Mesothelial cell of epicardium (in vitro differentiated cells): ENCODE measurements around the gene NF2. TPM values are rescaled to one million over a fixed set of nuclear protein-coding genes. Genes with fewer than 3 reads are reported as not detected.

ENCODE experiments used
- DNase-seq, 2 experiments: peaks; one replicate each; pipeline ENCODE4 v3.0.0; 2021; ENCODE audit warnings: low spot score in 2 of 2; ENCODE audit not compliant: unreplicated experiment in 2 of 2
- H3K27ac Mint-ChIP-seq: 2 replicates; pipeline ENCODE4 v1.8.0; 2021; ENCODE audit warnings: mixed read lengths
- H3K27me3 Mint-ChIP-seq: 2 replicates; pipeline ENCODE4 v1.8.0; 2021; ENCODE audit warnings: low read depth, mixed read lengths
- H3K36me3 Mint-ChIP-seq: 2 replicates; pipeline ENCODE4 v1.8.0; 2021; ENCODE audit warnings: mixed read lengths
- H3K4me1 Mint-ChIP-seq: 2 replicates; pipeline ENCODE4 v1.8.0; 2021; ENCODE audit warnings: mixed read lengths
- H3K4me3 Mint-ChIP-seq: 2 replicates; pipeline ENCODE4 v1.8.0; 2021; ENCODE audit warnings: mild to moderate bottlenecking, moderate library complexity, mixed read lengths
- H3K9me3 Mint-ChIP-seq: 2 replicates; pipeline ENCODE4 v1.8.0; 2021; ENCODE audit warnings: mixed read lengths
- total RNA-seq: library from RNA; stranded (reverse); gene quantifications from 3 replicates; pipeline ENCODE4 v1.2.1, GENCODE V29; 2021
- TF ChIP-seq, protein P1 (sequence below): fragments of 200-600 bp; sonication (generic); IDR thresholded peaks from one replicate; pipeline ENCODE4 v1.5.0; 2021; ENCODE audit warnings: antibody characterized with exemption; ENCODE audit not compliant: unreplicated experiment

The NF2 gene
- total RNA-seq, 1 donor from 2014 or later = 42.1 TPM

- TF ChIP-seq, protein P1, sequence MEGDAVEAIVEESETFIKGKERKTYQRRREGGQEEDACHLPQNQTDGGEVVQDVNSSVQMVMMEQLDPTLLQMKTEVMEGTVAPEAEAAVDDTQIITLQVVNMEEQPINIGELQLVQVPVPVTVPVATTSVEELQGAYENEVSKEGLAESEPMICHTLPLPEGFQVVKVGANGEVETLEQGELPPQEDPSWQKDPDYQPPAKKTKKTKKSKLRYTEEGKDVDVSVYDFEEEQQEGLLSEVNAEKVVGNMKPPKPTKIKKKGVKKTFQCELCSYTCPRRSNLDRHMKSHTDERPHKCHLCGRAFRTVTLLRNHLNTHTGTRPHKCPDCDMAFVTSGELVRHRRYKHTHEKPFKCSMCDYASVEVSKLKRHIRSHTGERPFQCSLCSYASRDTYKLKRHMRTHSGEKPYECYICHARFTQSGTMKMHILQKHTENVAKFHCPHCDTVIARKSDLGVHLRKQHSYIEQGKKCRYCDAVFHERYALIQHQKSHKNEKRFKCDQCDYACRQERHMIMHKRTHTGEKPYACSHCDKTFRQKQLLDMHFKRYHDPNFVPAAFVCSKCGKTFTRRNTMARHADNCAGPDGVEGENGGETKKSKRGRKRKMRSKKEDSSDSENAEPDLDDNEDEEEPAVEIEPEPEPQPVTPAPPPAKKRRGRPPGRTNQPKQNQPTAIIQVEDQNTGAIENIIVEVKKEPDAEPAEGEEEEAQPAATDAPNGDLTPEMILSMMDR = no peak
- H3K36me3 Mint-ChIP-seq = peaks cover 11% of the 10 kb centered on the region
- H3K4me1 Mint-ChIP-seq = peaks cover 36% of the 10 kb centered on the region
- H3K4me3 Mint-ChIP-seq = no peak overlapping the region
- DNase-seq = no peak
- H3K9me3 Mint-ChIP-seq = no peaks in the 10 kb centered on the region
- H3K27me3 Mint-ChIP-seq = no peaks in the 10 kb centered on the region
- H3K27ac Mint-ChIP-seq = peak overlapping the region; percentile 61
Observed at GRCh38 chr22:29690476-29690875, 87.0 kb downstream of the NF2 start.

GRCh38 chr22:29691636-29692326 lies 88.3 kb downstream of the NF2 start:
- TF ChIP-seq, protein P1 = no peak
- no peak overlapping the region for H3K4me3 Mint-ChIP-seq
- H3K9me3 Mint-ChIP-seq = no peaks in the 10 kb centered on the region
- H3K36me3 Mint-ChIP-seq = peaks cover 8% of the 10 kb centered on the region
- no peaks in the 10 kb centered on the region for H3K27me3 Mint-ChIP-seq
- no peak overlapping the region for H3K27ac Mint-ChIP-seq
- DNase-seq = no peak
- peaks cover 36% of the 10 kb centered on the region for H3K4me1 Mint-ChIP-seq

- peaks cover 32% of the 10 kb centered on the region for H3K4me1 Mint-ChIP-seq
- no peak for DNase-seq
- H3K27me3 Mint-ChIP-seq = no peaks in the 10 kb centered on the region
- no peak overlapping the region for H3K27ac Mint-ChIP-seq
- TF ChIP-seq, protein P1 = no peak
- no peaks in the 10 kb centered on the region for H3K9me3 Mint-ChIP-seq
- H3K36me3 Mint-ChIP-seq = peaks cover 8% of the 10 kb centered on the region
- H3K4me3 Mint-ChIP-seq = no peak overlapping the region
Observed at GRCh38 chr22:29692327-29692640, 88.9 kb downstream of the NF2 start.

- Mint-ChIP-seq H3K9me3 (no peaks in the 10 kb centered on the region), H3K4me1 (peaks cover 27% of the 10 kb centered on the region), H3K4me3 (no peak overlapping the region), H3K36me3 (peaks cover 10% of the 10 kb centered on the region), H3K27me3 (no peaks in the 10 kb centered on the region), H3K27ac (no peak overlapping the region)
- no peak for DNase-seq
- TF ChIP-seq, protein P1 = no peak
Observed at GRCh38 chr22:29693161-29693560, 89.7 kb downstream of the NF2 start.

GRCh38 chr22:29693671-29694070 lies 90.2 kb downstream of the NF2 start:
- H3K36me3 Mint-ChIP-seq = peaks cover 12% of the 10 kb centered on the region
- peaks cover 22% of the 10 kb centered on the region for H3K4me1 Mint-ChIP-seq
- no peak for DNase-seq

More at GRCh38 chr22:29693671-29694070, 90.2 kb downstream of the NF2 start:
- no peak overlapping the region for H3K27ac Mint-ChIP-seq
- TF ChIP-seq, protein P1 = no peak
- no peaks in the 10 kb centered on the region for H3K27me3 Mint-ChIP-seq
- no peak overlapping the region for H3K4me3 Mint-ChIP-seq
- no peaks in the 10 kb centered on the region for H3K9me3 Mint-ChIP-seq
